Activated T-helper 1 cell treated with anti-CD3 and anti-CD28 coated beads, Interleukin-12 subunit alpha, Interleukin-12 subunit beta, Interleukin-2, Interleukin-4 antibody, amounts not matched to agents 30 ng/mL and 10 ng/mL and 1 ng/mL, durations not matched to agents 14 hours and 24 hours and 36 hours (primary cell): ENCODE measurements around the gene CGB1. TPM values are rescaled to one million over a fixed set of nuclear protein-coding genes. Genes with fewer than 3 reads are reported as not detected.
"Not testable (repeated sequence)": the region's sequence is repeated elsewhere in the genome, so short reads cannot be mapped to it uniquely, and the experiment has no call there.

ENCODE experiments used
- DNase-seq: peaks from one replicate; pipeline ENCODE4 v3.0.0; 2021; ENCODE audit warnings: low spot score
- H3K27ac Mint-ChIP-seq: one replicate; pipeline ENCODE4 v1.8.0; 2021; ENCODE audit warnings: mild to moderate bottlenecking, mixed read lengths
- H3K27me3 Mint-ChIP-seq: one replicate; pipeline ENCODE4 v1.8.0; 2022; ENCODE audit warnings: mild to moderate bottlenecking, moderate library complexity, mixed read lengths; ENCODE audit not compliant: insufficient read depth
- H3K36me3 Mint-ChIP-seq: one replicate; pipeline ENCODE4 v1.8.0; 2021; ENCODE audit warnings: low read depth, mixed read lengths
- H3K4me1 Mint-ChIP-seq: one replicate; pipeline ENCODE4 v1.8.0; 2021; ENCODE audit warnings: low read depth, mixed read lengths
- H3K4me3 Mint-ChIP-seq: one replicate; pipeline ENCODE4 v1.8.0; 2021; ENCODE audit warnings: mild to moderate bottlenecking, moderate library complexity, mixed read lengths
- H3K9me3 Mint-ChIP-seq: one replicate; pipeline ENCODE4 v1.8.0; 2021; ENCODE audit warnings: mixed read lengths
- intact Hi-C: fragments of 100-400 bp; cut with micrococcal nuclease; formaldehyde crosslinking; loops from one replicate; pipeline ENCODE4 v1.15.1; 2024
- total RNA-seq: library from RNA; stranded (reverse); gene quantifications from 2 replicates; pipeline ENCODE4 v1.2.3, GENCODE V29; 2022

Gene CGB1
- total RNA-seq, 1 donor from 2014 or later, result not detected

GRCh38 chr19:49050376-49051033 lies 13.8 kb upstream of the CGB1 start:
- H3K27ac Mint-ChIP-seq, H3K4me3 Mint-ChIP-seq, H3K36me3 Mint-ChIP-seq, H3K27me3 Mint-ChIP-seq, H3K9me3 Mint-ChIP-seq, H3K4me1 Mint-ChIP-seq, DNase-seq, intact Hi-C loops: not testable (repeated sequence)

- H3K9me3 Mint-ChIP-seq, intact Hi-C loops, H3K4me3 Mint-ChIP-seq, H3K27ac Mint-ChIP-seq, H3K27me3 Mint-ChIP-seq, DNase-seq, H3K36me3 Mint-ChIP-seq, H3K4me1 Mint-ChIP-seq: not testable (repeated sequence)
Observed at GRCh38 chr19:49049834-49050233, 13.1 kb upstream of the CGB1 start.

- H3K9me3 Mint-ChIP-seq, intact Hi-C loops, H3K27me3 Mint-ChIP-seq, H3K36me3 Mint-ChIP-seq, H3K27ac Mint-ChIP-seq, DNase-seq, H3K4me1 Mint-ChIP-seq, H3K4me3 Mint-ChIP-seq: not testable (repeated sequence)
Observed at GRCh38 chr19:49049011-49049410, 12.3 kb upstream of the CGB1 start, which contains the start of gene CGB8. CGB8 (minus strand) TSS chr19:49049111; CDS start chr19:49048739, 372 bp downstream.

GRCh38 chr19:49043548-49043947 lies 6.9 kb upstream of the CGB1 start, which contains the start of gene CGB5:
CGB5 (plus strand) TSS chr19:49043848; CDS start chr19:49044210, 362 bp downstream.
- H3K27ac Mint-ChIP-seq, H3K4me3 Mint-ChIP-seq, intact Hi-C loops, H3K4me1 Mint-ChIP-seq, H3K27me3 Mint-ChIP-seq, H3K9me3 Mint-ChIP-seq, DNase-seq, H3K36me3 Mint-ChIP-seq: not testable (repeated sequence)

GRCh38 chr19:49042666-49043065 lies 6.0 kb upstream of the CGB1 start:
- DNase-seq, H3K27ac Mint-ChIP-seq, H3K9me3 Mint-ChIP-seq, intact Hi-C loops, H3K4me3 Mint-ChIP-seq, H3K36me3 Mint-ChIP-seq, H3K4me1 Mint-ChIP-seq, H3K27me3 Mint-ChIP-seq: not testable (repeated sequence)

- Mint-ChIP-seq H3K36me3 (no peaks in the 10 kb centered on the region), H3K9me3 (no peaks in the 10 kb centered on the region), H3K4me3 (no peak overlapping the region), H3K4me1 (no peaks in the 10 kb centered on the region), H3K27ac (no peak overlapping the region), H3K27me3 (no peaks in the 10 kb centered on the region)
- intact Hi-C loops, result no loop called here
- no peak for DNase-seq
Observed at GRCh38 chr19:49042177-49042576, 5.5 kb upstream of the CGB1 start.

- H3K36me3 Mint-ChIP-seq, H3K4me3 Mint-ChIP-seq, DNase-seq, H3K27ac Mint-ChIP-seq, H3K27me3 Mint-ChIP-seq, intact Hi-C loops, H3K4me1 Mint-ChIP-seq, H3K9me3 Mint-ChIP-seq: not testable (repeated sequence)
Observed at GRCh38 chr19:49039736-49040135, 3.0 kb upstream of the CGB1 start.

- H3K4me3 Mint-ChIP-seq, H3K27ac Mint-ChIP-seq, intact Hi-C loops, H3K36me3 Mint-ChIP-seq, H3K27me3 Mint-ChIP-seq, H3K9me3 Mint-ChIP-seq, DNase-seq, H3K4me1 Mint-ChIP-seq: not testable (repeated sequence)
Observed at GRCh38 chr19:49038557-49039276, 2.0 kb upstream of the CGB1 start.

GRCh38 chr19:49038111-49038510 lies 1.4 kb upstream of the CGB1 start:
- H3K4me3 Mint-ChIP-seq, H3K36me3 Mint-ChIP-seq, H3K4me1 Mint-ChIP-seq, intact Hi-C loops, H3K27me3 Mint-ChIP-seq, H3K9me3 Mint-ChIP-seq, DNase-seq, H3K27ac Mint-ChIP-seq: not testable (repeated sequence)

GRCh38 chr19:49031642-49032301 lies 4.9 kb downstream of the CGB1 start, which contains the start of gene CGB2:
CGB2 (plus strand) TSS chr19:49031890; CDS start chr19:49032096, 206 bp downstream.
- not testable (repeated sequence) for H3K36me3 Mint-ChIP-seq, H3K27me3 Mint-ChIP-seq, H3K4me1 Mint-ChIP-seq, H3K9me3 Mint-ChIP-seq
- peak within 1 kb of the TSS; percentile 35 for H3K4me3 Mint-ChIP-seq
- peak within 1 kb of the TSS; percentile 34 for H3K27ac Mint-ChIP-seq
- intact Hi-C loops, result loop anchor here (5.0 kb wide), 1 partner anchor 39 kb away; the partner anchor contains the start of genes GYS1 and RUVBL2
- DNase-seq, result peak; percentile 61

GRCh38 chr19:49030323-49030722 lies 6.4 kb downstream of the CGB1 start:
- DNase-seq, H3K4me1 Mint-ChIP-seq, H3K27ac Mint-ChIP-seq, H3K36me3 Mint-ChIP-seq, H3K27me3 Mint-ChIP-seq, H3K9me3 Mint-ChIP-seq, H3K4me3 Mint-ChIP-seq: not testable (repeated sequence)
- intact Hi-C loops, result loop anchor here (5.0 kb wide), 1 partner anchor 38 kb away; the partner anchor contains the start of genes GYS1 and RUVBL2

GRCh38 chr19:49029749-49030148 lies 6.9 kb downstream of the CGB1 start:
- not testable (repeated sequence) for H3K4me3 Mint-ChIP-seq, H3K36me3 Mint-ChIP-seq, H3K9me3 Mint-ChIP-seq, H3K27ac Mint-ChIP-seq, H3K4me1 Mint-ChIP-seq, DNase-seq, H3K27me3 Mint-ChIP-seq
- intact Hi-C loops, result loop anchor here (5.0 kb wide), 1 partner anchor 37 kb away; the partner anchor contains the start of genes GYS1 and RUVBL2

GRCh38 chr19:49028686-49029085 lies 8.0 kb downstream of the CGB1 start:
- DNase-seq, H3K4me1 Mint-ChIP-seq, H3K4me3 Mint-ChIP-seq, H3K27me3 Mint-ChIP-seq, H3K27ac Mint-ChIP-seq, intact Hi-C loops, H3K9me3 Mint-ChIP-seq, H3K36me3 Mint-ChIP-seq: not testable (repeated sequence)
